ENCODE data around the gene AGPAT1. TPM values are rescaled to one million over a fixed set of nuclear protein-coding genes. Genes with fewer than 3 reads are reported as not detected.

AGPAT1 gene
- polyA plus RNA-seq (2012; ENCODE audit: low read depth, missing spikeins): 26.8 TPM

GRCh38 chr6:32175711-32176475, at the start of gene AGPAT1:
Gene AGPAT1 (minus strand): TSS chr6:32176084. CDS start chr6:32171496, 4,588 bp downstream.
- TF ChIP-seq TAF1 (IDR thresholded peaks at IDR 0.05; ENCODE audit: low read depth, low read length) (no peak), PAX5 (IDR thresholded peaks at IDR 0.05; ENCODE audit: insufficient read depth, low read length, severe bottlenecking) (no peak), SPI1 (IDR thresholded peaks at IDR 0.05; ENCODE audit: low read depth, low read length) (no peak), POLR2AphosphoS5 (IDR thresholded peaks at IDR 0.05; ENCODE audit: low read depth, low read length) (no peak)

GRCh38 chr6:32224696-32225095, 48.8 kb upstream of the AGPAT1 start:
- no peak for TF ChIP-seq POLR2AphosphoS5 (IDR thresholded peaks at IDR 0.05; ENCODE audit: low read depth, low read length)
- TF ChIP-seq SPI1 (IDR thresholded peaks at IDR 0.05; ENCODE audit: low read depth, low read length): peak; percentile 88
- no peak for TF ChIP-seq POU2F2 (IDR thresholded peaks at IDR 0.05; ENCODE audit: low read depth, low read length)
- no peak for TF ChIP-seq PAX5 (IDR thresholded peaks at IDR 0.05; ENCODE audit: insufficient read depth, low read length, severe bottlenecking)
- TF ChIP-seq TAF1 (IDR thresholded peaks at IDR 0.05; ENCODE audit: low read depth, low read length): no peak
- FAIRE-seq (peak; percentile 86), DNase-seq (ENCODE audit: insufficient read length, low spot score) (no peak)

More at GRCh38 chr6:32175711-32176475, at the start of gene AGPAT1:
- DNase-seq (ENCODE audit: insufficient read length, low spot score): peak; percentile 97
- peak; percentile 68 for FAIRE-seq

DNA sequence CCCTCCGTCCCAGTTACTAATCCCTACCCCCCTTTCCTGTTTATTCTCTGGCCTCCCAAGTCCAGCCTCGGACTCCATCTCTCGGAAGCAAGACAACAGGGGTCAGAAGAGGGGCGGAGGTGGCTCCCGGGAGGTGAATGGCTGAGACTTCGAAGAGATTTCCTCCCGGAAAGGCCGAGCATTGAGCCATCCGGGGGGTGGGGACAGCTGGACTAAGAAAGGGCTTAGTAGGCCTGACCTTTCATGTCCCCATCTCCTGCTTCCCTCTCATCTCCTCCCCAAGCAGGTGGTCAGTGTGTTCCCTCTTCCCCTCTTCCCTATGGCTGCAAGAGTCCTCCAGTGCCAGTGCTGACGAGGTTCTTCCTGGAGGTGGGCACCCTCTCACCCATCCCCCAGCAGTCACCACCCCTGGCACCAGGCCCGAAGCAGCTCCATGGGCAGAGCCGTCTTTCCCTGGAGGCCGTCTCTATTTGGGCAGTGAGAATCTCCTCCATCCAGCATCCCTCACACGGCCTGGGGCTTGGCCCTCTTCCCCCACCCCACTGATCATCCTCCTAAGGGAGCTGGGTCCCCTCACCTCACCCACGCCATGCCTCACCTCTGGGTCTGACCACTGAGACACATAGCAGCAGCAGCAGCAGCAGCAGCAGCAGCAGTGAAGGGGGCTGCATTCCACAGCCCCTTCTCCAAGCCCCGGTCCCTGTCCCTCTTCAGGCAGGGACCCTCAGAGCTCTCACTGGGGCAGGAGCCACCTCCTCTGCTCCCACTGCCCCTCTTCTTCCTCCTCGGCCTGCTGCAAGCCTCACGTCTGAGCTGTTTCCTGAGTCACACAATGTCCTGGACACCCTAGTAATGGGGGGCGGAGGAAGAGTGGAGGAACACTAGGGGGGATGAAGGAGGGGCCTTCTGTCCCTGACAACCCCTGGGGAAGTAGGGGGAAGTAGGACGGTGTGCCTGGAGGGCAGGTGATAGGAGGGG, 47.7 kb upstream of the AGPAT1 start, which contains the start of gene NOTCH4:
Gene NOTCH4 (minus strand): TSS at position 810 of the 978 bp plus-strand sequence. CDS start 139 bp downstream, at position 671.
- TF ChIP-seq POLR2AphosphoS5 (IDR thresholded peaks at IDR 0.05; ENCODE audit: low read depth, low read length) (no peak), POU2F2 (IDR thresholded peaks at IDR 0.05; ENCODE audit: low read depth, low read length) (no peak), PAX5 (IDR thresholded peaks at IDR 0.05; ENCODE audit: insufficient read depth, low read length, severe bottlenecking) (no peak), SPI1 (IDR thresholded peaks at IDR 0.05; ENCODE audit: low read depth, low read length) (no peak), TAF1 (IDR thresholded peaks at IDR 0.05; ENCODE audit: low read depth, low read length) (no peak), POLR2A (IDR thresholded peaks at IDR 0.05; ENCODE audit: low read depth, low read length) (no peak)
- DNase-seq (ENCODE audit: insufficient read length, low spot score) (no peak), FAIRE-seq (peak; percentile 16)

GRCh38 chr6:32222333-32223230, 46.7 kb upstream of the AGPAT1 start:
- no peak for DNase-seq (ENCODE audit: insufficient read length, low spot score)
- FAIRE-seq: no peak
- TF ChIP-seq SPI1 (IDR thresholded peaks at IDR 0.05; ENCODE audit: low read depth, low read length) (peak; percentile 64), PAX5 (IDR thresholded peaks at IDR 0.05; ENCODE audit: insufficient read depth, low read length, severe bottlenecking) (no peak)

GRCh38 chr6:32220021-32220420, 44.1 kb upstream of the AGPAT1 start:
- FAIRE-seq (no peak), DNase-seq (ENCODE audit: insufficient read length, low spot score) (no peak)
- TF ChIP-seq POU2F2 (IDR thresholded peaks at IDR 0.05; ENCODE audit: low read depth, low read length) (no peak), SPI1 (IDR thresholded peaks at IDR 0.05; ENCODE audit: low read depth, low read length) (no peak), POLR2AphosphoS5 (IDR thresholded peaks at IDR 0.05; ENCODE audit: low read depth, low read length) (no peak), PAX5 (IDR thresholded peaks at IDR 0.05; ENCODE audit: insufficient read depth, low read length, severe bottlenecking) (no peak), POLR2A (IDR thresholded peaks at IDR 0.05; ENCODE audit: low read depth, low read length) (no peak), TAF1 (IDR thresholded peaks at IDR 0.05; ENCODE audit: low read depth, low read length) (no peak)

DNA sequence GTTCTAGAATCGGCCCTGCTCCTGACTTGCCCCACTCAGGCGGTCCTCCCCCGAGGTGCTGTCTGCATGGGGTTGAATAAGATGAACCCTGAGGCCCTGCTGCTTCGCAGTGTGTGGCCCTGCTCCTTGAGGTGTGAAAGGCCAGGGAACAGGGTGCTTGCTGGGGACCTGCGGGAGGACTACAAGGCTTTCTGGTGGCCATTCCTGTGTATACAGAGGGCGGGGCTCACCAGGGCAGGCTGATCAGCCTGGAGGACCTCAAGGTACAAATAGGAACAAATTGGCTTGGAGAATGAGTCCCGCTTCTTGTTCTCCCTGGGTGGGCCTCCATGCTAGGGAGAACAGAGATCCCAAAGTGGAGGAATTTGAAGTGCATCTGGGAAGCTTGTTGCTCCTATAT, 42.3 kb upstream of the AGPAT1 start:
- DNase-seq (ENCODE audit: insufficient read length, low spot score): no peak

DNA sequence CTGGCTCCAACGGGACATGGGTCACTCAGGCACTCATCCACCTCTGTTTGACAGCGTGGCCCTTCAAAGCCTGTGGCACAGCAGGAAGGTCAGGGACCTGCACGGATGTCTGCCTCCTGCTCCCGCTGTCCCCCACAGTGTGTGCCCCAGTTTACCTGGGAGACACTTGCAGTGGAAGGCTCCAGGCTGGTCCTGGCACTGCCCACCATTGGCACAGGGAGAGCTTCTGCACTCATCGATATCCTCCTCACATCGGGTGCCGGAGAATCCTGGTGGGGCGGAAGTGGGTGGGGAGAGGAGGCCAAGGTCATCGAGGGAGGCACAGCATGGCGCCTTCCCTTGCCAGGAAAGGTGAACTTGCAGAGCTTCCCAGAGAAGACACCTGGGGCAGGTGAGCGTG, 41.1 kb upstream of the AGPAT1 start:
- DNase-seq (ENCODE audit: insufficient read length, low spot score) (no peak), FAIRE-seq (no peak)
- no peak for TF ChIP-seq TAF1 (IDR thresholded peaks at IDR 0.05; ENCODE audit: low read depth, low read length)
- TF ChIP-seq POU2F2 (IDR thresholded peaks at IDR 0.05; ENCODE audit: low read depth, low read length): no peak
- TF ChIP-seq SPI1 (IDR thresholded peaks at IDR 0.05; ENCODE audit: low read depth, low read length): no peak
- no peak for TF ChIP-seq POLR2A (IDR thresholded peaks at IDR 0.05; ENCODE audit: low read depth, low read length)
- no peak for TF ChIP-seq PAX5 (IDR thresholded peaks at IDR 0.05; ENCODE audit: insufficient read depth, low read length, severe bottlenecking)
- TF ChIP-seq POLR2AphosphoS5 (IDR thresholded peaks at IDR 0.05; ENCODE audit: low read depth, low read length): no peak

More for the DNA sequence above, 42.3 kb upstream of the AGPAT1 start:
- no peak for FAIRE-seq
- no peak for TF ChIP-seq POU2F2 (IDR thresholded peaks at IDR 0.05; ENCODE audit: low read depth, low read length)

GRCh38 chr6:32216285-32216684, 40.4 kb upstream of the AGPAT1 start:
- no peak for DNase-seq (ENCODE audit: insufficient read length, low spot score)
- FAIRE-seq: no peak
- no peak for TF ChIP-seq TAF1 (IDR thresholded peaks at IDR 0.05; ENCODE audit: low read depth, low read length)
- no peak for TF ChIP-seq SPI1 (IDR thresholded peaks at IDR 0.05; ENCODE audit: low read depth, low read length)
- no peak for TF ChIP-seq POLR2A (IDR thresholded peaks at IDR 0.05; ENCODE audit: low read depth, low read length)
- no peak for TF ChIP-seq POU2F2 (IDR thresholded peaks at IDR 0.05; ENCODE audit: low read depth, low read length)
- no peak for TF ChIP-seq PAX5 (IDR thresholded peaks at IDR 0.05; ENCODE audit: insufficient read depth, low read length, severe bottlenecking)
- TF ChIP-seq POLR2AphosphoS5 (IDR thresholded peaks at IDR 0.05; ENCODE audit: low read depth, low read length): no peak

DNA sequence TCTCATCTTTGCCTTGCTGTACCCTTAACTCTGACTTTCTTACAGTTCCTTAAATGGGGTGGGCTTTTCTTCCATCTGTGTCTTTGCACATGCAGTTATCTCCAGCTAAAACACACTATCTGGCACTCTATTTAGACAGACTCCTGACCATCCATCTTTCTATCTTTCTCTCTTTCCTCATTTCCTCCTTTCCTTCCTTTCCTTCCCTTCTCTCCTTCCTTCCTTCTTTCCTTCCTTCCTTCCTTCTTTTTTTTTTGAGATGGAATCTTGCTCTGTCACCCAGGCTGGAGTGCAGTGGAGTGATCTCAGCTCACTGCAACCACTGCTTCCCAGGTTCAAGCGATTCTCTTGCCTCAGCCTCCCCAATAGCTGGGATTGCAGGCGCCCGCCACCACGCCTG, 39.7 kb upstream of the AGPAT1 start:
- no peak for TF ChIP-seq POU2F2 (IDR thresholded peaks at IDR 0.05; ENCODE audit: low read depth, low read length)
- no peak for TF ChIP-seq POLR2A (IDR thresholded peaks at IDR 0.05; ENCODE audit: low read depth, low read length)
- TF ChIP-seq SPI1 (IDR thresholded peaks at IDR 0.05; ENCODE audit: low read depth, low read length): no peak
- no peak for TF ChIP-seq TAF1 (IDR thresholded peaks at IDR 0.05; ENCODE audit: low read depth, low read length)
- no peak for TF ChIP-seq PAX5 (IDR thresholded peaks at IDR 0.05; ENCODE audit: insufficient read depth, low read length, severe bottlenecking)
- TF ChIP-seq POLR2AphosphoS5 (IDR thresholded peaks at IDR 0.05; ENCODE audit: low read depth, low read length): no peak
- DNase-seq (ENCODE audit: insufficient read length, low spot score) (no peak), FAIRE-seq (no peak)

Measured in GM12891 (cell line).